DMS53 treated with DMSO at 0.1 percent for 48 hours (cell line): Measurements from ENCODE around the gene PTPRU.

Experiments
- DNase-seq: peaks from one replicate; lab custom pipeline; 2025; ENCODE audit not compliant: unreplicated experiment; lab: John Stamatoyannopoulos, UW

The PTPRU gene

GRCh38 chr1:29243023-29243870, 6.9 kb downstream of the PTPRU start:
- no peak for DNase-seq

- DNase-seq: no peak
Observed at GRCh38 chr1:29243871-29244200, 7.5 kb downstream of the PTPRU start.

- DNase-seq: no peak
Observed at GRCh38 chr1:29245261-29245660, 8.9 kb downstream of the PTPRU start.

- no peak for DNase-seq
Observed at GRCh38 chr1:29245876-29246275, 9.6 kb downstream of the PTPRU start.

- DNase-seq: no peak
Observed at GRCh38 chr1:29247044-29247443, 10.7 kb downstream of the PTPRU start.

- DNase-seq: no peak
Observed at GRCh38 chr1:29247571-29248273, 11.4 kb downstream of the PTPRU start.

- DNase-seq: no peak
Observed at GRCh38 chr1:29248409-29248808, 12.1 kb downstream of the PTPRU start.

- DNase-seq: no peak
Observed at GRCh38 chr1:29249170-29249691, 12.9 kb downstream of the PTPRU start.

- DNase-seq: no peak
Observed at GRCh38 chr1:29249951-29250581, 13.7 kb downstream of the PTPRU start.

GRCh38 chr1:29251164-29252124, 15.1 kb downstream of the PTPRU start:
- DNase-seq: no peak

- no peak for DNase-seq
Observed at GRCh38 chr1:29253180-29253579, 16.9 kb downstream of the PTPRU start.

GRCh38 chr1:29254346-29254745, 18.0 kb downstream of the PTPRU start:
- no peak for DNase-seq

GRCh38 chr1:29255134-29255666, 18.9 kb downstream of the PTPRU start:
- DNase-seq: no peak

- DNase-seq: no peak
Observed at GRCh38 chr1:29256394-29256793, 20.1 kb downstream of the PTPRU start.

GRCh38 chr1:29256979-29257804, 20.9 kb downstream of the PTPRU start:
- DNase-seq: no peak

- DNase-seq: no peak
Observed at GRCh38 chr1:29258189-29258975, 22.1 kb downstream of the PTPRU start.

GRCh38 chr1:29258976-29259801, 22.9 kb downstream of the PTPRU start:
- no peak for DNase-seq
